ENCODE results near the gene GLB1L2. TPM values are rescaled to one million over a fixed set of nuclear protein-coding genes. Genes with fewer than 3 reads are reported as not detected.

The GLB1L2 gene
- total and polyA plus RNA-seq, 2 donors (not counting 1 experiment from before 2014, with no cell fraction given), result under 0.01 to 0.11 TPM

DNA sequence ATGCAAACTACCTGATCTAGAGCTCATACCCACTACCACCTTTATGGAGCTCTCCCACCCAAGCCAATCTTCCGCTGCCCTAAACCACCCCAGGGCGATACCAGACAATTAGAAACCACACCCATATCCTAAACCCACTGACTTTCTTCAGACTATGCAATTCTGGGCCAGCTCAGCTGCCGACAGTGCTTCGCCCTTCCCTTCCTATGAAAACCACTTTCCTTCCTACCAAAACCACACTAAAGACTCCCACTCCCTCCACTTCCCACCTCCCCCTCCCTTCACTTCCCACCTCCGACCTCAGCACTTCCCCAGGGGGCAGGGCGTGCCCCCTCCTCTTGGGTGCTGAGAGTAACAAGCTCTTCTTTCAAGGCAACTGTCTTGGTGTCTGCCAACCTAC is 55.2 kb downstream of the GLB1L2 start:
- TF ChIP-seq, protein P1, sequence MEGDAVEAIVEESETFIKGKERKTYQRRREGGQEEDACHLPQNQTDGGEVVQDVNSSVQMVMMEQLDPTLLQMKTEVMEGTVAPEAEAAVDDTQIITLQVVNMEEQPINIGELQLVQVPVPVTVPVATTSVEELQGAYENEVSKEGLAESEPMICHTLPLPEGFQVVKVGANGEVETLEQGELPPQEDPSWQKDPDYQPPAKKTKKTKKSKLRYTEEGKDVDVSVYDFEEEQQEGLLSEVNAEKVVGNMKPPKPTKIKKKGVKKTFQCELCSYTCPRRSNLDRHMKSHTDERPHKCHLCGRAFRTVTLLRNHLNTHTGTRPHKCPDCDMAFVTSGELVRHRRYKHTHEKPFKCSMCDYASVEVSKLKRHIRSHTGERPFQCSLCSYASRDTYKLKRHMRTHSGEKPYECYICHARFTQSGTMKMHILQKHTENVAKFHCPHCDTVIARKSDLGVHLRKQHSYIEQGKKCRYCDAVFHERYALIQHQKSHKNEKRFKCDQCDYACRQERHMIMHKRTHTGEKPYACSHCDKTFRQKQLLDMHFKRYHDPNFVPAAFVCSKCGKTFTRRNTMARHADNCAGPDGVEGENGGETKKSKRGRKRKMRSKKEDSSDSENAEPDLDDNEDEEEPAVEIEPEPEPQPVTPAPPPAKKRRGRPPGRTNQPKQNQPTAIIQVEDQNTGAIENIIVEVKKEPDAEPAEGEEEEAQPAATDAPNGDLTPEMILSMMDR (conservative IDR thresholded peaks at IDR 0.05 in 1 of 2, IDR thresholded peaks at IDR 0.05 in 1 of 2; ENCODE audit: low read depth in 1 of 2, low read length in 2 of 2), result no peak
- TF ChIP-seq EZH2 (IDR thresholded peaks at IDR 0.05; ENCODE audit: low read length, missing control alignments), result no peak
- no peak overlapping the region for H3K4me2 ChIP-seq (ENCODE audit: extremely low read depth, insufficient read depth, low read length)
- no peaks in the 10 kb centered on the region for H3K9me3 ChIP-seq (ENCODE audit: control insufficient read depth, insufficient read depth, low read depth, low read length)
- no peaks in the 10 kb centered on the region for H3K79me2 ChIP-seq (ENCODE audit: control insufficient read depth, insufficient read depth, low read length)
- H3K27ac ChIP-seq (ENCODE audit: insufficient read depth, low read length), result no peak overlapping the region
- no peaks in the 10 kb centered on the region for H3K36me3 ChIP-seq (ENCODE audit: control insufficient read depth, insufficient read depth, low read length)
- H3K27me3 ChIP-seq (ENCODE audit: control insufficient read depth, insufficient read depth, low read length), result no peaks in the 10 kb centered on the region
- DNase-seq (ENCODE audit: low read depth in 2 of 2), result no peak
- H3K4me1 ChIP-seq (ENCODE audit: control insufficient read depth, extremely low read depth, insufficient read depth, low read length), result no peaks in the 10 kb centered on the region
- H3K4me3 ChIP-seq (replicated peaks in 1 of 4; ENCODE audit: control extremely low read depth in 1 of 4, insufficient read depth in 1 of 4, low read depth in 3 of 4, low read length in 4 of 4), result no peak overlapping the region
- no peak overlapping the region for H2AFZ ChIP-seq (ENCODE audit: low read length)
- H3K9ac ChIP-seq (ENCODE audit: insufficient read depth, low read length), result no peak overlapping the region
- no peaks in the 10 kb centered on the region for H4K20me1 ChIP-seq (ENCODE audit: control insufficient read depth, extremely low read depth, insufficient read depth, low read length)

GRCh38 chr11:134387501-134387900 is 55.7 kb downstream of the GLB1L2 start:
- H3K9ac ChIP-seq (ENCODE audit: insufficient read depth, low read length), result no peak overlapping the region
- no peaks in the 10 kb centered on the region for H3K36me3 ChIP-seq (ENCODE audit: control insufficient read depth, insufficient read depth, low read length)
- DNase-seq (ENCODE audit: low read depth in 2 of 2), result no peak
- H3K9me3 ChIP-seq (ENCODE audit: control insufficient read depth, insufficient read depth, low read depth, low read length), result no peaks in the 10 kb centered on the region
- no peak overlapping the region for H3K4me2 ChIP-seq (ENCODE audit: extremely low read depth, insufficient read depth, low read length)
- no peaks in the 10 kb centered on the region for H4K20me1 ChIP-seq (ENCODE audit: control insufficient read depth, extremely low read depth, insufficient read depth, low read length)
- H3K4me3 ChIP-seq (replicated peaks in 1 of 4; ENCODE audit: control extremely low read depth in 1 of 4, insufficient read depth in 1 of 4, low read depth in 3 of 4, low read length in 4 of 4), result no peak overlapping the region
- no peak overlapping the region for H3K27ac ChIP-seq (ENCODE audit: insufficient read depth, low read length)
- H2AFZ ChIP-seq (ENCODE audit: low read length), result no peak overlapping the region
- no peaks in the 10 kb centered on the region for H3K27me3 ChIP-seq (ENCODE audit: control insufficient read depth, insufficient read depth, low read length)
- no peaks in the 10 kb centered on the region for H3K4me1 ChIP-seq (ENCODE audit: control insufficient read depth, extremely low read depth, insufficient read depth, low read length)
- H3K79me2 ChIP-seq (ENCODE audit: control insufficient read depth, insufficient read depth, low read length), result no peaks in the 10 kb centered on the region
- TF ChIP-seq, protein P1 (conservative IDR thresholded peaks at IDR 0.05 in 1 of 2, IDR thresholded peaks at IDR 0.05 in 1 of 2; ENCODE audit: low read depth in 1 of 2, low read length in 2 of 2), result no peak
- no peak for TF ChIP-seq EZH2 (IDR thresholded peaks at IDR 0.05; ENCODE audit: low read length, missing control alignments)

DNA sequence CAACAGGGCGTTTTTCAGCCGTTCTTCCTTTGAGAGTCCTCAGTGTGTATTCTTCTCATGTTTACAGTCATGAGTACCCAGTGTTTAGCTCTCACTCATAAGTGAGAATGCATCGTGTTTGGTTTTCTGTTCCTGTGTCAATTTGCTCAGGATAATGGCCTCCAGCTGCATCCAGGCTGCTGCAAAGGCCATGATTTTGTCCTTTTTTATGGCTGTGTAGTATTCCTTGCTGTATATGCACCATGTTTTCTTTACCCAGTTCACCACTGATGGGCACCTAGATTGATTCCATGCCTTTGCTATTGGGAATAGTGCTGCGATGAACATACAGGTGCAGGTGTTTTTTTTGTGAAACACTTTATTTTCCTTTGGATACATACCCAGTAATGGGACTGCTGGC is 56.8 kb downstream of the GLB1L2 start:
- TF ChIP-seq, protein P1 (conservative IDR thresholded peaks at IDR 0.05 in 1 of 2, IDR thresholded peaks at IDR 0.05 in 1 of 2; ENCODE audit: low read depth in 1 of 2, low read length in 2 of 2), result no peak
- TF ChIP-seq EZH2 (IDR thresholded peaks at IDR 0.05; ENCODE audit: low read length, missing control alignments), result no peak
- DNase-seq (ENCODE audit: low read depth in 2 of 2), result no peak
- Histone ChIP-seq H4K20me1 (ENCODE audit: control insufficient read depth, extremely low read depth, insufficient read depth, low read length) (no peaks in the 10 kb centered on the region), H3K4me1 (ENCODE audit: control insufficient read depth, extremely low read depth, insufficient read depth, low read length) (no peaks in the 10 kb centered on the region), H3K9ac (ENCODE audit: insufficient read depth, low read length) (no peak overlapping the region), H3K79me2 (ENCODE audit: control insufficient read depth, insufficient read depth, low read length) (no peaks in the 10 kb centered on the region), H3K27me3 (ENCODE audit: control insufficient read depth, insufficient read depth, low read length) (no peaks in the 10 kb centered on the region), H3K4me2 (ENCODE audit: extremely low read depth, insufficient read depth, low read length) (no peak overlapping the region), H3K9me3 (ENCODE audit: control insufficient read depth, insufficient read depth, low read depth, low read length) (no peaks in the 10 kb centered on the region), H3K36me3 (ENCODE audit: control insufficient read depth, insufficient read depth, low read length) (no peaks in the 10 kb centered on the region), H3K4me3 (replicated peaks in 1 of 4; ENCODE audit: control extremely low read depth in 1 of 4, insufficient read depth in 1 of 4, low read depth in 3 of 4, low read length in 4 of 4) (no peak overlapping the region), H3K27ac (ENCODE audit: insufficient read depth, low read length) (no peak overlapping the region), H2AFZ (ENCODE audit: low read length) (no peak overlapping the region)
